Activated T-helper 1 cell treated with anti-CD3 and anti-CD28 coated beads, Interleukin-2, amount 50 U/mL, for 16 hours (primary cell): Measurements from ENCODE around the gene TSHZ2.
"Not testable (repeated sequence)": the region's sequence is repeated elsewhere in the genome, so short reads cannot be mapped to it uniquely, and the experiment has no call there.

Source experiments
- DNase-seq, 2 donors: peaks; one replicate each; pipeline ENCODE4 v3.0.0-alpha.2; 2020; ENCODE audit warnings: low read depth in 1 of 2, low spot score in 1 of 2

The TSHZ2 gene

DNA sequence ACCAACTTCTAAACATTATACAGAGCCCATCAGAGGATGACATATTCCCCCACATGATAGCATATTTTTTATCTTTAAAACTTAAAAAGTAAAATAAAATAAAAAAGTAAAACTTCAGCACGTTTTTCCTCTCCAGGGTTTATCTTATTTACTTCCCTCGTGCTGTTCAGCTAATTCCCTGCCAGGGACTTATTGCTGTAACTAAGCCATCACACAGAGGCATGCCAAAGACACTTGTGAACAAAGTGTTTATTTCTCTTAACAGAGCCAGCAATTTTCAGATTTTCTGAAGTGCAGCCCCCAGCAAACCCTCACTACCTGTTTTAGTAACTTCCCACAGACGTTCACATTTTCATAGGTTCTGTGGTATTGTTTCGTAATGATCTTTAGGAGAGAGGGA, 327.7 kb downstream of the TSHZ2 start:
- no peak for DNase-seq

- DNase-seq: no peak
Measured at GRCh38 chr20:53301869-53302268, 329.7 kb downstream of the TSHZ2 start.

- DNase-seq: no peak
Measured at GRCh38 chr20:53302695-53303412, 330.7 kb downstream of the TSHZ2 start.

DNA sequence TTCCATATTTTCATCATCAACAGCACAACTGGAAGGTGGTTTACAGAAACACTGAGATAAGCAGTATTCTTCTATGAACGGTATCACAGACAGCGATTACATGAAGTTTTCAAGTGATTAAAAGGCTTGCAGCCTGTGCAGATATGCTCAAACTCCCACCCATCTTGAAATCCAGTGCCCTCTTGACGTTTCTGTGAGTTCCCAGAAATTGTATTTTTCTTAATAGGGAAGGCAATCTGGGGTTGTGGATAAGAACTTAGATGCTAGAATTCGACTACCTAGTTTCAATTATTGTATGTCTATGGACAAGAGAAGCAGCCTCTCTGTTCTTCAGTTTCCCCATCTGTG, 331.2 kb downstream of the TSHZ2 start:
- DNase-seq: no peak

DNA sequence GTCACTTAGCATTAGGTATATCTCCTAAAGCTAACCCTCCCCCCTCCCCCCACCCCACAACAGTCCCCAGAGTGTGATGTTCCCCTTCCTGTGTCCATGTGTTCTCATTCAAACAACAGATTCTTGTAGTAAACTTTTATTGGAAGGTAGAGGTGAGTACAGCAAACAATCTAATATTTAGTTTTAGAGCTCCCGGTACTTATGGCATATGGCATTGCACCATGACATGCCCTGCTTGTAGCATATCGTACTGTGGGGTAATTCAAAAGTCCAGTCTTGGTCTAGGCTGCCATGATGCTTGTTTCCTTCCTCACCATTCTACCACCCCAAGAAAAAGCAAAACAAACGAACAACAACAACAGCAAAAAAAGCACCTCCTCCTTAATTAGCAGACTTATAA, 332.0 kb downstream of the TSHZ2 start:
- no peak for DNase-seq

GRCh38 chr20:53306192-53306805, 334.1 kb downstream of the TSHZ2 start:
- DNase-seq: no peak

- no peak for DNase-seq
Measured at GRCh38 chr20:53307964-53308597, 335.9 kb downstream of the TSHZ2 start.

DNA sequence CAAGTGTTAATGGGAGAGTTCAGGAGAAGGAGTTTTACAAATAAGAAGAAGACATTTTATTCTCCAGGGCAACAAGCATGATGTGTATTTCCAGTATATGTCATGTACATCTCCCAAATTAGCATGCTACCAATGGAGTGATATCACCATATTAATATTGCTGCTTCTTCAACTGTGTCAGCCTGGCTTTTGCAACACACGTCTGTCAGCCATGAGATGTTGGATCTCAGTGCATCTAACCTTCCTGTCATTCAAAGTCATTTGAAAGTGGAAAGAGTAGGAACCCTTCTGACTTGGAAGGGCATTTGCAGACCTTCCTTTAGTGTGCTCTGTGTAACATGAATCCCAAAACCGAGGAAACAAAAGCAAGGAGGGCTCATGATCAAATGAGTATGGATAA, 337.4 kb downstream of the TSHZ2 start:
- no peak for DNase-seq

DNA sequence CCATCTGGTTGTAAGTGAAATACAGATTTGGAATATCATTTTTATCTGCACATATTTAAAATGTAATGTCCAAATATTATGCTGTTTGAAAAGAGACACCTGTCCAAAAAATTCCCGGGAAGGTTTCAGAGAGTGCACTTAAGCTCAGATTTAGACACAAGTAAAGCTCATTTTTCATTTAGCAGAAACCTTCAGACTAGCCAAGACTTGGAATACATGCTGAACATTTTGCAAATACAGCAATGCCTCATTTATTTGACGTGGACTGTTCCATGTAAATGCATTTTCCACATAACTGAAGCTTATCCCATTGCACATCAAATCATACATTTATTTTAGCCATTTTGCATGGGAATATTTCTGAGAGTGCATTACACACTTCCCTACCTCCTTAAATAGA, 340.8 kb downstream of the TSHZ2 start:
- DNase-seq: no peak

- no peak for DNase-seq
Measured at GRCh38 chr20:53316206-53316937, 344.2 kb downstream of the TSHZ2 start.

DNA sequence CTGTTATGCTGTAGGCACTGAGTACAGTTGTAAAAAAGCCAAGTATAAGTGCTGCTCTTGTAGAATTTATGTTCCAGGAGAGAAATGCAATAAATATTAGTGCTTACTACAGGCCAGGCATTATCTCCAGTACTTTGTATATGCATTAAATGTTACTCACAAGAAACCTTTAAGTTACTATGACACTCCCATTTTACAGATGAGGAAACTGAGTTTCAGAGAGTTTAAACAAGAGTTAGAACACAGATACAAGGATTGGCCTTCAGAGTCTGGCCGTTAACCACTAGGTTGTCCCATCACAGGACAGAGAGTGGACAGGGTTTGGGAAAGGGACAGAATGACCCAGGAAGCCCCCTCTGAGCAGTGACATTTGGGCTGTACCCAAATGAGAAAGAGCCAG, 347.0 kb downstream of the TSHZ2 start:
- no peak for DNase-seq

DNA sequence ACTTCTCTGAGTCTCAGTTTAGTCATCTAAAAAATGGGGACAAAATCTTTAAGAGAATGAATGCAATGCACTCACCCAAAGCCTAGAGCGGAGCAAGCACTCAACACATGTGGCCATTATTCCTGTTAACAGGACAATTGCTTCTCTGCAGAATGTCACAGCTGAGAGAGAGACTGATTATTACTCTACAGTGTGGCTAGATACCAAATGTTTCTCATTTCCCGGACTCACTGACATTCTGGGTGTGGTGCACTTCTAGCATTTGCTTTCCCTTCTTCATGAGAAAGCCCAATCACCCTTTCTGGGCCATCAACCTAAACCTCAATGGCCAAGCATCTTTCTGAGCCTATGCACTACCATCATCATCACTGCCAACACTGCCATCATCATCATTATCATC, 347.6 kb downstream of the TSHZ2 start:
- no peak for DNase-seq

- no peak for DNase-seq
Measured at GRCh38 chr20:53320701-53321100, 348.5 kb downstream of the TSHZ2 start.

DNA sequence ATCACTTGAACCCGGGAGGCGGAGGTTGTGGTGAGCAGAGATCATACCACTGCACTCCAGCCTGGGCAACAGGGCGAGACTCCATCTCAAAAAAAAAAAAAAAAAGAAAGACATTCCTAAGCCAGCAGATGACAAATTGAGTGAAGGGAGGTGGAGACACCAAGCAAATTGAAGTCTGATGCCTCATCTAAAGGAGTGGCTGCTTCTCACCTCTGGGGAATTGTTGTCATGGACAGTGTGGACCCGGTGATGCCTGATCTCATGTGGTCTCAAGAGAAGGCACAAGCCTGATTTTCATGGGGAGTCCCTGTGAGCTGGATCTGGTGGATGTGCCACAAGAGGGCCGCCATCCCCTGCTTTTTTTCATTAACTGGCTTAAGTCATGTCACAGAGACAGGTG, 349.4 kb downstream of the TSHZ2 start:
- no peak for DNase-seq

DNA sequence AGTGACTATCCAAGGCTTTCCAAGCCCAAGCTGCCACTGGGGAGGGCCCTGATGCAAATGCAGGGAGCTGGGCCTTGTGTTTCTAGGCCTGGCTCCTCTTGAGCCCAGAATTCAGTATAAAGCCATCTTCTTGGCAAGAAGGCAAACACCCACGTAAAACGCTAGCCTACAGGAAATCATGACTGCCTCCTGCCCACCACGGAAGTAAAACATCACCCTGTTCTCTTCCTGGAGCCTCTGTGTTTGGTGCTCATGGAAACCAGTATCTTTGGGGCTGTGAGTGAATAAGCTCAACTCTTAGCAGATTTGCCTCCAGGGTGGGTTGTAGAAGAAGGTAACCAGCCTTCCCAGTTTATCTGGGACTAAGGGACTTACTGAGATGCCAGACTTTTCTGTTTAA, 350.5 kb downstream of the TSHZ2 start:
- DNase-seq: no peak

- DNase-seq: not testable (repeated sequence)
Measured at GRCh38 chr20:53323460-53323859, 351.3 kb downstream of the TSHZ2 start.

DNA sequence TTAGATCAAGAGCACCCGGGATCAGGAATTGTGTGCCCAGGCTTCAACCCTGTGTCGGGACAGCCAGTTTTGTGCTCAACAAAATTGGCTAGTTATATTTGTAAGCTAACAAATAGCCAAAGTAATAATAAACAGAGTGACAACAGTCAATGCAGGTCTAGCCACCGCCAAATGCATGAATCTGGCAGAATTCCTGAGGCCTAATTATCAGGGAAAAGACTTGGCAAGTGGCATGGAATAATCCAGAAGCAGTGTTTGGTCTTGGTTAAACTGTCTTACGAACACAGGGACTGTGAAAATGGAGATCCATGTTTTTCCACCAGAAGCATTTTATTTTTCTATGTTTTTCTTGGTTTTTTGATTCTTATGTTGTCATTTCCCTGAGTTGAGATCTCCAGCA, 352.7 kb downstream of the TSHZ2 start:
- DNase-seq: no peak

DNA sequence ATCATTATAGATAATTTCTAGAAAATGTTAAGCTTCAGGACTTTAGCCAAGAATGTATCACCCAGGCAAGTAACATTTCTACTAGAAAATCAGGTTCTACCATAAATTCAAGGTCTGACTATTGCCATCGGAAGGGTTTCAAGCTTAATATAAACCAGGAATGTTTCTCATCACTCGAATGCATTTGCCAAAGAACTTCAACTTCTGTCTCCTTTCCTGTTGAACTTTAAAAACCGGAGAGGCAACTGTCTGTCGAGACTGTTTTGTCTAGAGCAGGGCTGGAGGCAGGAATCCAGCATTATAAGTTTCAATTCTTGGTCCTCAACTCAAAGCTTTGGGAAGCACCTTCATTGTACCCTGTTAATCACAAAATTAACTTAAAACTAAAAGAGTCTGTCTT, 356.8 kb downstream of the TSHZ2 start:
- DNase-seq: no peak

GRCh38 chr20:53329781-53330180, 357.6 kb downstream of the TSHZ2 start:
- DNase-seq: no peak

DNA sequence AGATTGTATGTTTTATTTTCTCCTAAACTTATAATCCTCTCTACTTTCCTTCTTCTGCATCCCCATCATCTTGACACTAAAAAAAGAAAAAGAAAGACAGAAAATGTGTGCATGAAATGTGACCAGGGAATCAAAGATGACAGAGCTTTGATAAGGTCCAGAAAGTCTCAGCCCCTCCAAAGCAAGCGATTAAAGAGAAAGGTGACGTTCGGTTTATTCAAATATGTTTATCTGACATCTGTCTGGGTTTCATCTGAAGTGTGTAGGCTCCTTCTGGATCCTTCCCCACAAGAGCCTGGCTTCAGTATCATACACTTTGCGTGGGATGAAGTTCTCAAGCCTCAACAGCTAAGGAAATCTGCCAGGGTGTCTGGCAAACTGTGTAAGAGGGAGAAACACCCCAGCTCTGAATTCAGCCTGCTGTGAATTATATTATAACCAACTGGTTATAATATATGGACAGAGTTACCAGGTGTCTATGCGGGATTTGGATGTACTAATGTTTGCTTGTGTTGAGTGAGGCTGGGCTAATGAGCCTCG, 358.5 kb downstream of the TSHZ2 start:
- DNase-seq: no peak

DNA sequence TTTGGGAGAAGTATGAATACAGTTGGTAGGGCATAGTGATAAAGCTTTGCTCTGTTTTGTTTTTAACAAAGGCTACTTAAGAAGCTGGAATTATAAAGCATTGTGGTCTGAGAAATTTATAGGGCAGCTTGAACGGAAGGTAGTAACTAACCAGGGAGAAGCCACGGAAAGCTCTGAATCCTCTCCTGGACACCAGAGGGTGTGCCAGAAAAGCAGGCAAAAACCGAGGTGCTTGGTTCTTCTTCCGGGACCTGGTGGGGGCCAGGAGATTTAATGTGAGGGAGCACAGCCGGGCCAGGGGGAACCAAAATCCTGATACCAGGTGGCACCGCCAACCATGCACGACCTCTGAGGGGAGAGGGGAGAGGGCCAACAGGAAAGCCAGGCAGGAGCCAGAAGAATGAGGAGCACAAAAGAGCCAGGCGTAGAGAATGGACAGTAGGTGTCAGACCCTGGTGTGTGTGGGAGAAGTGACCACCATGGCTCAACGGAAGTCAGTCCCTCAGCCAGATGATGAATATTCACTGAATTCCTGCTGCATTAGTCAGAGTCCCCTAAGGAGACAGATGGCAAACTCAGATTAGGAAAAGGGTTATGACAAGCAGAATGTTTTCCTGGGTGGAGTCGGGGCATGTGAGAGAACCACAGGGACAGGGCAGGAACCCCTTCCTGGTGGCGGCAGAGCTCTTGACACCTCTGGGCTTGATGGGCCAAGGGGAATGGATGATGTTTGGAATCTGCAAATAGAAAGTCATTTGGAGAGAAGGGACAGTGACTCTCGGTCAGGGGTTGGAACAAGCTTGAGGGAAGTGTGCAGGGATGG, 359.2 kb downstream of the TSHZ2 start:
- DNase-seq: no peak
